ENCODE data around the gene PREP. TPM values are rescaled to one million over a fixed set of nuclear protein-coding genes. Genes with fewer than 3 reads are reported as not detected.

The PREP gene
- total RNA-seq, 4 donors from 2014 or later, result 17.4 to 39.5 (median 24.0) TPM

GRCh38 chr6:105344881-105345370 is 58.0 kb downstream of the PREP start:
- no peak for TF ChIP-seq CTCF (IDR thresholded peaks at IDR 0.05; ENCODE audit: low read depth)

GRCh38 chr6:105336986-105337385 is 65.9 kb downstream of the PREP start:
- TF ChIP-seq CTCF (IDR thresholded peaks at IDR 0.05; ENCODE audit: low read depth), result no peak

GRCh38 chr6:105332576-105332975 is 70.3 kb downstream of the PREP start:
- no peak for TF ChIP-seq CTCF (IDR thresholded peaks at IDR 0.05; ENCODE audit: low read depth)

GRCh38 chr6:105331927-105332326 is 71.0 kb downstream of the PREP start:
- TF ChIP-seq CTCF (IDR thresholded peaks at IDR 0.05; ENCODE audit: low read depth), result no peak

GRCh38 chr6:105330913-105331312 is 72.0 kb downstream of the PREP start:
- no peak for TF ChIP-seq CTCF (IDR thresholded peaks at IDR 0.05; ENCODE audit: low read depth)

GRCh38 chr6:105330364-105330763 is 72.5 kb downstream of the PREP start:
- no peak for TF ChIP-seq CTCF (IDR thresholded peaks at IDR 0.05; ENCODE audit: low read depth)

GRCh38 chr6:105326833-105327770 is 75.8 kb downstream of the PREP start:
- no peak for TF ChIP-seq CTCF (IDR thresholded peaks at IDR 0.05; ENCODE audit: low read depth)
